Head of caudate nucleus (tissue), 42 donors: ENCODE results near the gene RXRA.

Source experiments
- DNase-seq, 42 donors: peaks; one replicate each; pipeline versions ENCODE4 v3.0.0 to v3.0.0-alpha.2; 2020 to 2021; ENCODE audit warnings: mixed read lengths in 7 of 42
- intact Hi-C: fragments of 100-400 bp; cut with DNase I; formaldehyde crosslinking; loops from one replicate; pipeline ENCODE4 v1.15.0; 2022

The RXRA gene

DNA sequence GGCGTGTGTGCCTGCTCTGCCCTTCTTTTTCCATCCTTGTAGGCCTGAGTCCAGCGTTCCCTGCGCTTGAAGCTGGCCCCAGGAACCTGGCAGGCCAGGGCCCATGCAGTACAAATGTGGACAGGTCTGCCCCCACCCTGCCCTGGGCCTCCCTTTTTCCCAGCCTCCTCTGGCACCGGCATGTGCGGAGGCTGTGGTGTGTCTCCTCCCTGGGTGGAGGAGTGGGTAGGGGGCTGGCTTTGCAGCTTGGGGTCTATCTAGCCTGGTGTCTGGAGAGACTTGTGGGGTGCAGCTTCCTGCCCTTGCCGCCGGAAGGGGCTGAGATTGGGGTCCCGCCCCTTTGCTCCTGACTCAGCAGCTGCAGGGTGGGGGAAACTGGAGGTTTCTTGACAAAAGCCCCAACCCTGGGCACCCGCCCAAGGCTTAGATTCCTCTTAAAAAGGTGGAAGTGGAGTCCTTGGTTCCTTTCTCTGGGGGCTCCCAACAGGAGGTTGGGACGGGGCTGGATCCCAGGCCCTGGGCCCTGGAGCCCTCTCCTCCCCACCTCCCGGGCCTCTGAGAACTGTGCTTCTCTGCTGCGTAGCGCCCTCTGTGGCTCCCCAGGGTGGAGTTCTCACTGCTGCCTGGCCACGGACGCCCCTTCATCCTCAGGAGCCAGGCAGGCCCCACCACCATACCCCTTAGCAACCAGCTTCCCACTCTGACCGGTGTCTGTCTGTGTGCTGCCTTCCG, 18.0 kb downstream of the RXRA start:
- peak in 10 of 42 donors; percentile 30 to 63 (median 54) for DNase-seq
- intact Hi-C loops = no loop called here

- intact Hi-C loops = no loop called here
- DNase-seq = peak in 6 of 42 donors; percentile 27 to 62 (median 50)
Observed at GRCh38 chr9:134344800-134345310, 18.6 kb downstream of the RXRA start.

GRCh38 chr9:134345737-134346136, 19.5 kb downstream of the RXRA start:
- intact Hi-C loops = no loop called here
- no peak for DNase-seq

- no peak for DNase-seq
- intact Hi-C loops = no loop called here
Observed at GRCh38 chr9:134346151-134346550, 19.9 kb downstream of the RXRA start.

DNA sequence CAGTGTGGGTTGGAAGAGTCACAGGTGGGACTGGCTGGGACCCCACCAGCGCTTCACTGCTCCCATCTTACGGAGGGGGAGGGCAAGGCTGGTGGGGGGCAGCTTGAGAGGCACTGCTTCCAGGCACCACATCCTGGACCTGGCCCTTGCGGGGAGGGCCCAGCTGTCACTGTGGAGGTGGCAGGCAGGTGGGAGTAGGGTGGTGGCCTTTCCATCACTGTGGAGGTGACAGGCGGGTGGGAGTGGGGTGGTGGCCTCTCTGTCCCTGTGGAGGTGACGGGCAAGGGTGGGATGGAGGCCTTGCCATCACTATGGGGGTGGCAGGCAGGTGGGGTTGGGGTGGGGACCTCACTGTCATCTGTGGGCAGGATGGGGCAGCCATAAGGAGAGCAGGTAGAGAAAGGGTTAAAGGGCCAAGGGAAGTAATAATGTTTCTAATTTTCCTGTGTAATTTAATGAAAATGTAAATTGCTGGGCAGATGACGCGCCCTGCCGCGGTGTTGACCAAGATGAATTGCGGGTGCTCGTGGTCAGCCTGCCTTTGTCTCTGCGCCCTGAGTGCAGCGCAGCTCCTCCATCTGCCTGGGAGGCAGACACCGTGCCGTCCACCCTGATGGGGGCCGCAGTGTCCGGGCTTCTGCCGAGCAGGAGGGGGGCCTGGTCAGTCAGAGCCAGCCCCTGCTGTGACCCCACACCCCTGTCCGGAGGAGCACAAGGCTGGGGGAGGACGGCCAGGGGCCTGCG, 20.8 kb downstream of the RXRA start:
- no peak for DNase-seq
- intact Hi-C loops = no loop called here

DNA sequence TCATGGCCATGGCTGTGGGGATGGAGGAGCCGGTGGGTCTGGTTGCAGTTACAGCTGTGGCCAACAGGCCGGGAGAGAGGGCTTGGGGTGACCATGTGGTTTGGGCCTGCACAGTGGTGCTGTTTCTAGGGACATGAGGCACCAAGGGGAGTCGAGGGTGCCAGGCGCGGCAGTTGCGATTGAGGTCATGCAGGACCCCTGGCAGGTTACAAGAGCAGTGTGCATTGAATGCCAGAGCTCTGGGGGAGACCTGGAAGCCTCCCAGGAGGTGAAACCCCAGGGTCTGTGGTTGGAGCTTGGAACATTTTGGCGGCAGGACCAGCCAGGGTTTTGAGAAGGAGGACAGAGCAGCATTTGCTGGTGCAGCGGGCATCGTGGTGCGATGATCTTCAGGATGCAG, 21.7 kb downstream of the RXRA start:
- DNase-seq = no peak
- intact Hi-C loops = no loop called here

GRCh38 chr9:134348404-134349155, 22.3 kb downstream of the RXRA start:
- peak in 21 of 42 donors; percentile 37 to 76 (median 63) for DNase-seq
- intact Hi-C loops = no loop called here

GRCh38 chr9:134349936-134350335, 23.7 kb downstream of the RXRA start:
- no peak for DNase-seq
- intact Hi-C loops = no loop called here

- DNase-seq = no peak
- intact Hi-C loops = no loop called here
Observed at GRCh38 chr9:134350416-134350994, 24.2 kb downstream of the RXRA start.

- intact Hi-C loops = no loop called here
- DNase-seq = no peak
Observed at GRCh38 chr9:134351606-134352176, 25.4 kb downstream of the RXRA start.

GRCh38 chr9:134352247-134352933, 26.1 kb downstream of the RXRA start:
- intact Hi-C loops = no loop called here
- no peak for DNase-seq

DNA sequence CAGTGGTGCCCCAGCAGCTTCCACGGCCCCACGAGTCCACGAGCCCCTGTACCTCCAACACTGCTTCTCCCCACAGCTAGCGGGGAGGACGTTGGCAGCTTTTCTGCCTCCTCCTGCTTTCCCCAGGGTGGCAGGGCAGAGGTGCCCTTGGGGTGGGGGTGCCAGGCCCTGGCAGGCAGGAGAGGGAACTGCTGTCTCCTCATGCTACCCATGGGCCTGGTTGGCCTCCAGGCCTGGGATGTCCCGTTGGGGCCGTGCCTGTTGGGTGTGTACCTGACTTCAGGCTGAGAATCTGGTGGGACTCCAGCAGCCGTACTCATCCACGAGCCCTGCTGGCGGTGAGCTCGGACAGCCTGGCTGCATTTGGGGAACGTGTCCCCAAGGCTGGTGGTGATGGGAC, 27.3 kb downstream of the RXRA start:
- intact Hi-C loops = no loop called here
- no peak for DNase-seq

DNA sequence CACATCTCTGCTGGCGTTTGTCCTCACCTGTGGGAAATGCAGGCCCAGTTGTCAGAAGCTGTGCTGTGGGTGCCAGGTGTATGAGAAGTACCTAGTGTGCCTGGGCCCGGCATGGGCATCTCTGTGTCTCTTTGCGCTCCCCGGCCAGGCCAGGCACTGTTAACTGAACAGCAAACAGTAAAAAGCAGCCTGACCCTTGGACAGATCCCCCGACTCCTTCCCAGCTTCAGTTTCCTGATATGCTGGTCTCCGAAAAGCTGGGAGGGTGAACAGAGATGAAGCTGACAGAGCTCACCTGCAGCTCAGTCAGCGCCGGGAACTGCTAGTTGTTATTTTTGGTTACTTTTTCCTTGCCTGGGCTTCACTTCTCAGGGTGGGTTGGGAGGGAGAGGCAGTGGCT, 28.9 kb downstream of the RXRA start:
- no peak for DNase-seq
- intact Hi-C loops = no loop called here

GRCh38 chr9:134355561-134356279, 29.5 kb downstream of the RXRA start:
- no peak for DNase-seq
- intact Hi-C loops = no loop called here

DNA sequence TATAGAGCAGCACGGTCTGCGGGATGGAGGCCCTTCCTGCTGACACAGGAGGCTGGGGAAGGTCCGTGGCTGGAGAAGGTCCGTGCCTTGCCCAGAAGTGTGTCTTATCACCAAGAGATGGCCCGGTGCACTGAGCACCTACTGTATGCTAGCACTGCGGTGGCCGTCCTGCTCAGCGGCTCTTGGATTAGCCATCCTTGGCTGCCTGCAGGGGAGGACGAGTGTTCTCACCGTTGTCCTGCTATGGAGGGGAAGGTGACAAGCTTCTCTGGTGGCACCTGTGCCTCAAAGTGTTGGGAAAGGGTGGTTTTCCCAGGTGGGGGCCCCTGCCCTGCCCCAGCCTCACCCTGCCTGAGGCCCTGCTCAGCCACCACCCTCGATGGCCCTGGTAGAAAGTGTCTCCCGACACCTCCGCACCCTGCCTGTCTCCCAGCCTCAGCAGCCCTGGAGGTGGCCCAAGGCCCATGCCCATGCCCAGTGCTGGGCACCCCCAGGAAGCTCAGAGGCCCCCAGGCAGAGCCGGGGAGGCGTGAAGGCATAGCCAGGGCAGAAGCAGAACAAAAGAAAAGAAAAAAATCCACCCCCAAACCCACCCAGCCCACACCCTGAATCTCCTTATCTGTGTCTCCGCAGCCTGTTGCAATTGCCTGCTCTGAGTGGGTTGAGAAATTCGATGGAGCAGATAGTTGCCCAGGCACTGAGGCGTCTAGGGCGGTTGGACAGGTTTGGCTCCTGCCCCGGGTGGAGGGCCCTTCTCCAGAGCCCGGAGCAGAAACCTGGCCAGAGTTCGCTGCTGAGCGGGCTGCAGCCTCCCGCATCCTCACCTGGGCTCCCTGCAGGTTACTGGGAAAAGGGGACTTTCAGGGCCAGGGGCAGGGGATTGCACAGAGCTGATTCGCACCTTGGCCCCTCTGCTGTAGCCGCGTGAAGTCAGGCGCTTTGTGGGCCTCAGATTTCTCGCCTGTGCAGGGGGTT, 30.5 kb downstream of the RXRA start:
- DNase-seq = no peak
- intact Hi-C loops = no loop called here

DNA sequence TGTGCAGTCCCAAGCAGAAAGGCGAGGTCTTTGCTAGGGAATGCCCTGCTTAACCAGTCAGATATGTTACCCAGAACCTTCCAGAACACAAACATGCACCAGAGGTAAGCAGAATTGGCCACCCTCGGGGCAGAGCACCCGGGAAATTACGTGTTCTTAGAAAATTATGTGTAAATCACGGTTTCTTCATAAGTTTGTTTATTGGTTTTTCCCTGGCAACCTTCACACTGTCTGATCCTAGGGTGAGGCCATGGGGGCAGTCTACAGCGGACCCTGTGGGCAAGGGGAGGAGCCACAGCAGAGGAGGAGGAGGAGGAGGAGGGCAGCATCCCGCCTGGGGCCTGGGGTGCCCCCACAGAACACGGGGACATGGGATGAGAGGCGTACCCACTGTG, 31.4 kb downstream of the RXRA start:
- intact Hi-C loops = no loop called here
- DNase-seq = no peak
